ENCODE results near the gene NR4A1.
A peak's percentile ranks its signal among the peaks of the same experiment; 100 is the strongest.

The NR4A1 gene

GRCh38 chr12:52050758-52051541, at the start of gene NR4A1:
NR4A1 (plus strand) TSS chr12:52051442; CDS start chr12:52054329, 2,887 bp downstream.
- peak; percentile 100 for DNase-seq

GRCh38 chr12:52003016-52003550, 48.2 kb upstream of the NR4A1 start:
- no peak for DNase-seq

- DNase-seq, result no peak
Observed at GRCh38 chr12:52003591-52003990, 47.7 kb upstream of the NR4A1 start.

GRCh38 chr12:52004042-52004648, 47.1 kb upstream of the NR4A1 start:
- DNase-seq, result no peak

- DNase-seq, result no peak
Observed at GRCh38 chr12:52005218-52005902, 45.9 kb upstream of the NR4A1 start.

- no peak for DNase-seq
Observed at GRCh38 chr12:52005903-52006703, 45.1 kb upstream of the NR4A1 start.

- DNase-seq, result peak; percentile 73
Observed at GRCh38 chr12:52006726-52007157, 44.5 kb upstream of the NR4A1 start, which contains the start of gene TAMALIN. TAMALIN (plus strand) TSS chr12:52006946; CDS start chr12:52007020, 74 bp downstream.

GRCh38 chr12:52007158-52007921, 43.9 kb upstream of the NR4A1 start:
- peak; percentile 43 for DNase-seq

- no peak for DNase-seq
Observed at GRCh38 chr12:52007982-52008510, 43.2 kb upstream of the NR4A1 start.

- no peak for DNase-seq
Observed at GRCh38 chr12:52009081-52009751, 42.0 kb upstream of the NR4A1 start.

- DNase-seq, result no peak
Observed at GRCh38 chr12:52010152-52010622, 41.1 kb upstream of the NR4A1 start.

- DNase-seq, result no peak
Observed at GRCh38 chr12:52010692-52011601, 40.3 kb upstream of the NR4A1 start.

GRCh38 chr12:52011602-52012214, 39.5 kb upstream of the NR4A1 start:
- DNase-seq, result no peak

GRCh38 chr12:52013626-52014310, 37.5 kb upstream of the NR4A1 start:
- no peak for DNase-seq

GRCh38 chr12:52014567-52015530, 36.4 kb upstream of the NR4A1 start:
- DNase-seq, result no peak

GRCh38 chr12:52015532-52016041, 35.7 kb upstream of the NR4A1 start:
- DNase-seq, result no peak

All from activated T-cell treated with anti-CD3 and anti-CD28 coated beads for 4 hours (primary cell).